Astrocyte of the cerebellum (primary cell): Measurements from ENCODE around the gene TAF4B.
"Not testable (repeated sequence)": the region's sequence is repeated elsewhere in the genome, so short reads cannot be mapped to it uniquely, and the experiment has no call there.

ENCODE experiments used
- DNase-seq: peaks from one replicate; pipeline ENCODE4 v3.0.0-alpha.2; 2011; ENCODE audit warnings: low read depth
- H3K4me3 ChIP-seq: 2 replicates; pipeline ENCODE4 v1.5.1; 2011; ENCODE audit warnings: mild to moderate bottlenecking, low read depth, low read length, moderate library complexity
- CTCF ChIP-seq: IDR thresholded peaks from 2 replicates; pipeline ENCODE4 v1.5.1; 2012; ENCODE audit warnings: low read length, low read depth, moderate library complexity, mild to moderate bottlenecking; ENCODE audit errors: missing control alignments
- in situ Hi-C: cut with HindIII; loops from 2 replicates; pipeline ENCODE4 v1.10.0; 2017; ENCODE audit warnings: low sequenced_read_pairs

The TAF4B gene

DNA sequence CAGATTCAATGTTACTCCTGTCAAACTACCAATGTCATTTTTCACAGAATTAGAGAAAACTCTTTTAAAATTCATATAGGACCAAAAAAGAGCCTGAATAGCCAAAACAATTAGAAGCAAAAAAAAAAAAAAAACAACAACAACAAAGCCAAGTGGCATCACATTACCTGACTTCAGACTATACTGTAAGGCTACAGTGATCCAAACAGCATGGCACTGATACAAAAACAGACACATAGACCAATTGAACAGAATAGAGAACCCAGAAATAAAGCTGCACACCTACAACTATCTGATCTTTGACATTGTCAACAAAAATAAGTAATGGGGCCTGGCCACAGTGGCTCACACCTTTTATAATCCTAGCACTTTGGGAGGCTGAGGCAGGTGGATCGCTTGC is 53.2 kb downstream of the TAF4B start:
- in situ Hi-C loops: no loop called here
- no peak overlapping the region for H3K4me3 ChIP-seq
- TF ChIP-seq CTCF: no peak
- no peak for DNase-seq

DNA sequence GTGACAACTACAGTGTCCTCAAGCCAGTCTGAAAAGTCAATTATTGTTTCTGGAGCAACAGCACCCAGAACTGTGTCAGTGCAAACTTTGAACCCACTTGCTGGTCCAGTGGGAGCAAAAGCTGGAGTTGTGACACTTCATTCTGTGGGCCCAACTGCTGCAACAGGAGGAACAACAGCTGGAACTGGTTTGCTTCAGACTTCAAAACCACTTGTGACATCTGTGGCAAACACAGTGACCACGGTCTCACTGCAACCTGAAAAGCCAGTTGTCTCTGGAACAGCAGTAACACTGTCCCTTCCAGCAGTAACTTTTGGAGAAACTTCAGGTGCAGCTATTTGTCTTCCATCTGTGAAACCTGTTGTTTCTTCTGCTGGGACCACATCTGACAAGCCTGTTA is 59.8 kb downstream of the TAF4B start:
- DNase-seq: no peak
- TF ChIP-seq CTCF: no peak
- H3K4me3 ChIP-seq: no peak overlapping the region
- in situ Hi-C loops: no loop called here

DNA sequence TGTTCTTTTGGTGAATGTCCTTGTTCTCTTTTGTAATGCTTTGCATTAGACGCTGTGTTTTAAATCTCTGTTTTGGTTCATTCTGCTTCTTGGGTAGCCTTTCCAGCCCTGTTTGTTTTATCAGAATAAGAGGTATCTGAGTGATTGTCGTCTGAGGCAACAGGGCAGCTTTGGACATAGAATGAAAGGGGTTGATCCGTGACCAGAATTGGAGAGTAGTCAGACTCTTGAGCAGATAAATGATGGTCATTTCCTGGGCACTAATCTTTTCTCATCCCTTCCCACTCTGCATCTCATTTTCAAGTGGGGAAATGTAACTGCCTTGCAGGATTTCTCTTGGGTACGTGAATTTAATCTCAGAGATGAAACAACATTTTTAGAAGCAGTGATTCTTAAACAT is 61.4 kb downstream of the TAF4B start:
- in situ Hi-C loops: no loop called here
- H3K4me3 ChIP-seq: no peak overlapping the region
- no peak for TF ChIP-seq CTCF
- DNase-seq: no peak

GRCh38 chr18:26290385-26290784 is 64.1 kb downstream of the TAF4B start:
- in situ Hi-C loops: no loop called here
- no peak for TF ChIP-seq CTCF
- DNase-seq: no peak
- no peak overlapping the region for H3K4me3 ChIP-seq

- in situ Hi-C loops: no loop called here
- TF ChIP-seq CTCF: no peak
Measured at GRCh38 chr18:26293982-26294381, 67.7 kb downstream of the TAF4B start.

GRCh38 chr18:26298107-26298506 is 71.9 kb downstream of the TAF4B start:
- no peak for DNase-seq
- in situ Hi-C loops: no loop called here
- H3K4me3 ChIP-seq: no peak overlapping the region
- no peak for TF ChIP-seq CTCF

More at GRCh38 chr18:26293982-26294381, 67.7 kb downstream of the TAF4B start:
- no peak overlapping the region for H3K4me3 ChIP-seq
- DNase-seq: no peak

- DNase-seq: peak; percentile 40
- no peak for TF ChIP-seq CTCF
- in situ Hi-C loops: no loop called here
Measured at GRCh38 chr18:26301681-26302080, 75.4 kb downstream of the TAF4B start.

DNA sequence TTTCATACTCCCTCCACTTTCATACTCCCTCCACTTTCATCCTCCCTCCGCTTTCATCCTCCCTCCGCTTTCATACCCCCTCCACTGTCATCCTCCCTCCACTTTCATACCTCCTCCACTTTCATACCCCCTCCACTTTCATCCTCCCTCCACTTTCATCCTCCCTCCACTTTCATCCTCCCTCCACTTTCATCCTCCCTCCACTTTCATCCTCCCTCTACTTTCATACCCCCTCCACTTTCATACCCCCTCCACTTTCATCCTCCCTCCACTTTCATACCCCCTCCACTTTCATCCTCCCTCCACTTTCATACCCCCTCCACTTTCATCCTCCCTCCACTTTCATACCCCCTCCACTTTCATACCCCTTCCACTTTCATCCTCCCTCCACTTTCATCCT is 77.0 kb downstream of the TAF4B start:
- in situ Hi-C loops, DNase-seq, H3K4me3 ChIP-seq: not testable (repeated sequence)

More at GRCh38 chr18:26301681-26302080, 75.4 kb downstream of the TAF4B start:
- H3K4me3 ChIP-seq: no peak overlapping the region
